Thymus (tissue), 2 donors: ENCODE data around the gene CLCN6. TPM values are rescaled to one million over a fixed set of nuclear protein-coding genes. Genes with fewer than 3 reads are reported as not detected.

Source experiments
- polyA plus RNA-seq: library from polyadenylated mRNA; stranded (reverse); fragments of 200-250 nt; gene quantifications from one replicate; pipeline ENCODE4 v1.2.3, GENCODE V29; 2013
- total RNA-seq: library from RNA; stranded (reverse); fragments of 120-200 nt; gene quantifications from one replicate; pipeline ENCODE4 v1.2.4, GENCODE V29; 2013
- donor health status: healthy.

Gene CLCN6
- total and polyA plus RNA-seq, 2 donors, result 2.6 to 9.2 TPM

Other genes starting within 250 kb of the CLCN6 start
- 9.0 TPM for gene FBXO2, start 151.8 kb upstream of the CLCN6 start, total RNA-seq
- 46.2 TPM for gene FBXO2, start 151.8 kb upstream of the CLCN6 start, polyA plus RNA-seq
- 8.6 TPM for gene FBXO44, start 151.3 kb upstream of the CLCN6 start, total RNA-seq
- 37.3 TPM for gene FBXO44, start 151.3 kb upstream of the CLCN6 start, polyA plus RNA-seq
- 11.4 TPM for gene FBXO6, start 142.0 kb upstream of the CLCN6 start, total RNA-seq
- gene FBXO6, start 142.0 kb upstream of the CLCN6 start, polyA plus RNA-seq, result 16.1 TPM
- 61.6 TPM for gene MAD2L2, start 125.0 kb upstream of the CLCN6 start, total RNA-seq
- 49.6 TPM for gene MAD2L2, start 125.0 kb upstream of the CLCN6 start, polyA plus RNA-seq
- 0.14 TPM for gene DRAXIN, start 114.5 kb upstream of the CLCN6 start, total RNA-seq
- 0.14 TPM for gene DRAXIN, start 114.5 kb upstream of the CLCN6 start, polyA plus RNA-seq
- 20.5 TPM for gene AGTRAP, start 70.1 kb upstream of the CLCN6 start, total RNA-seq
- 84.2 TPM for gene AGTRAP, start 70.1 kb upstream of the CLCN6 start, polyA plus RNA-seq
- 0.14 TPM for gene C1orf167, start 44.0 kb upstream of the CLCN6 start, total RNA-seq
- gene C1orf167, start 44.0 kb upstream of the CLCN6 start, polyA plus RNA-seq, result 1.5 TPM
- gene MTHFR, start 227 bp upstream of the CLCN6 start, total RNA-seq, result 9.4 TPM
- gene MTHFR, start 227 bp upstream of the CLCN6 start, polyA plus RNA-seq, result 11.7 TPM
- gene NPPA, start 41.6 kb downstream of the CLCN6 start, total RNA-seq, result 0.80 TPM
- 5.9 TPM for gene NPPA, start 41.6 kb downstream of the CLCN6 start, polyA plus RNA-seq
- gene NPPB, start 52.8 kb downstream of the CLCN6 start, total RNA-seq, result 0.47 TPM
- gene NPPB, start 52.8 kb downstream of the CLCN6 start, polyA plus RNA-seq, result 1.7 TPM
- gene KIAA2013, start 120.2 kb downstream of the CLCN6 start, total RNA-seq, result 26.6 TPM
- gene KIAA2013, start 120.2 kb downstream of the CLCN6 start, polyA plus RNA-seq, result 24.8 TPM
- 12.8 TPM for gene PLOD1, start 128.5 kb downstream of the CLCN6 start, total RNA-seq
- gene PLOD1, start 128.5 kb downstream of the CLCN6 start, polyA plus RNA-seq, result 13.7 TPM
- 25.9 TPM for gene MFN2, start 174.3 kb downstream of the CLCN6 start, total RNA-seq
- 27.8 TPM for gene MFN2, start 174.3 kb downstream of the CLCN6 start, polyA plus RNA-seq
- gene MIIP, start 213.3 kb downstream of the CLCN6 start, total RNA-seq, result 25.3 TPM
- gene MIIP, start 213.3 kb downstream of the CLCN6 start, polyA plus RNA-seq, result 44.9 TPM